GM21723 (cell line): ENCODE data around the gene MTCL1.

ENCODE experiments used
- ATAC-seq: cut with Tn5 transposase; IDR thresholded peaks from one replicate; pipeline ENCODE4 v1.9.1; 2021; ENCODE audit warnings: mild to moderate bottlenecking, moderate library complexity; ENCODE audit not compliant: unreplicated experiment

The MTCL1 gene

GRCh38 chr18:8709248-8710059, 4.1 kb downstream of the MTCL1 start:
- ATAC-seq: no peak

- no peak for ATAC-seq
These were observed 6.4 kb downstream of the MTCL1 start for GRCh38 chr18:8711736-8712135.

GRCh38 chr18:8713691-8714090, 8.3 kb downstream of the MTCL1 start:
- ATAC-seq: no peak

- ATAC-seq: no peak
These were observed 10.2 kb downstream of the MTCL1 start for GRCh38 chr18:8715599-8715998.

GRCh38 chr18:8717011-8717770, 11.8 kb downstream of the MTCL1 start:
- ATAC-seq: no peak

- no peak for ATAC-seq
These were observed 13.1 kb downstream of the MTCL1 start for GRCh38 chr18:8718401-8718913.

- ATAC-seq: no peak
These were observed 13.8 kb downstream of the MTCL1 start for GRCh38 chr18:8719192-8719591.

- ATAC-seq: no peak
These were observed 14.8 kb downstream of the MTCL1 start for GRCh38 chr18:8720141-8720540.

GRCh38 chr18:8721094-8721669, 15.8 kb downstream of the MTCL1 start:
- ATAC-seq: no peak

- ATAC-seq: no peak
These were observed 16.4 kb downstream of the MTCL1 start for GRCh38 chr18:8721716-8722115.

GRCh38 chr18:8722946-8723820, 17.8 kb downstream of the MTCL1 start:
- no peak for ATAC-seq

GRCh38 chr18:8724452-8724851, 19.1 kb downstream of the MTCL1 start:
- no peak for ATAC-seq

GRCh38 chr18:8726281-8726680, 20.9 kb downstream of the MTCL1 start:
- no peak for ATAC-seq

GRCh38 chr18:8726963-8727705, 21.8 kb downstream of the MTCL1 start:
- no peak for ATAC-seq

GRCh38 chr18:8730080-8730827, 24.9 kb downstream of the MTCL1 start:
- ATAC-seq: no peak

GRCh38 chr18:8732442-8733360, 27.3 kb downstream of the MTCL1 start:
- ATAC-seq: no peak

- ATAC-seq: no peak
These were observed 29.1 kb downstream of the MTCL1 start for GRCh38 chr18:8734496-8734895.

GRCh38 chr18:8735274-8735673, 29.9 kb downstream of the MTCL1 start:
- no peak for ATAC-seq
